BE2C (cell line): ENCODE data around the gene ATRN.

Experiments used
- DNase-seq: peaks from one replicate; pipeline ENCODE4 v3.0.0-alpha.2; 2020
- H3K27me3 ChIP-seq: fragments of 250-450 bp; sonication (Bioruptor Pico); 2 replicates; pipeline ENCODE4 v1.5.1; 2020; ENCODE audit warnings: mild to moderate bottlenecking
- H3K36me3 ChIP-seq: fragments of 250-450 bp; sonication (Bioruptor Pico); 2 replicates; pipeline ENCODE4 v1.5.1; 2020; ENCODE audit warnings: mild to moderate bottlenecking
- H3K4me1 ChIP-seq: fragments of 250-450 bp; sonication (Bioruptor Pico); 2 replicates; pipeline ENCODE4 v1.5.1; 2020
- H3K4me3 ChIP-seq: 2 replicates; pipeline ENCODE4 v1.5.1; 2011; ENCODE audit warnings: low read depth, low read length
- H3K9me3 ChIP-seq: fragments of 250-450 bp; sonication (Bioruptor Pico); 2 replicates; pipeline ENCODE4 v1.5.1; 2020
- TF ChIP-seq, protein P1 (sequence below): IDR thresholded peaks from 2 replicates; pipeline ENCODE4 v1.5.1; 2012; ENCODE audit warnings: mild to moderate bottlenecking, low read depth, low read length

Gene ATRN

DNA sequence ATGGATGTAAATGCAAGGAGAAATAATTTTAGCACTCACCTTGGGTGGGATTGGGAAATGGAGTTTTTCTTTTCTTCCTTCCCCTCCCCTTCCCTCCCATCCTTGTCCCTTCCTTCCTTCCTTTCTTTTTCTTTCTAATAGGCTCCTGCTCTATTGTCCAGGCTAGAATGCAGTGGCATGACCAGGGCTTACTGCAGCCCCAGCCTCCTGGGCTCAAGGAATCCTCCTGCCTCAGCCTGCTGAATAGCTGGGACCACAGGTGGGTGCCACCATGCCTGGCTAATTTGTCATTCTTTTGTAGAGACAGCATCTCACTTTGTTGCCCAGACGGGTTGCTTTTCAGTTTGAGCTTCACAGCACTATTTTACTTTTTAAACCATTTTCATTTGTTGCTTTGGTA, 21.5 kb upstream of the ATRN start:
- H3K27me3 ChIP-seq = no peaks in the 10 kb centered on the region
- no peaks in the 10 kb centered on the region for H3K36me3 ChIP-seq
- H3K4me1 ChIP-seq = no peaks in the 10 kb centered on the region
- no peak overlapping the region for H3K4me3 ChIP-seq
- H3K9me3 ChIP-seq = no peaks in the 10 kb centered on the region
- TF ChIP-seq, protein P1, sequence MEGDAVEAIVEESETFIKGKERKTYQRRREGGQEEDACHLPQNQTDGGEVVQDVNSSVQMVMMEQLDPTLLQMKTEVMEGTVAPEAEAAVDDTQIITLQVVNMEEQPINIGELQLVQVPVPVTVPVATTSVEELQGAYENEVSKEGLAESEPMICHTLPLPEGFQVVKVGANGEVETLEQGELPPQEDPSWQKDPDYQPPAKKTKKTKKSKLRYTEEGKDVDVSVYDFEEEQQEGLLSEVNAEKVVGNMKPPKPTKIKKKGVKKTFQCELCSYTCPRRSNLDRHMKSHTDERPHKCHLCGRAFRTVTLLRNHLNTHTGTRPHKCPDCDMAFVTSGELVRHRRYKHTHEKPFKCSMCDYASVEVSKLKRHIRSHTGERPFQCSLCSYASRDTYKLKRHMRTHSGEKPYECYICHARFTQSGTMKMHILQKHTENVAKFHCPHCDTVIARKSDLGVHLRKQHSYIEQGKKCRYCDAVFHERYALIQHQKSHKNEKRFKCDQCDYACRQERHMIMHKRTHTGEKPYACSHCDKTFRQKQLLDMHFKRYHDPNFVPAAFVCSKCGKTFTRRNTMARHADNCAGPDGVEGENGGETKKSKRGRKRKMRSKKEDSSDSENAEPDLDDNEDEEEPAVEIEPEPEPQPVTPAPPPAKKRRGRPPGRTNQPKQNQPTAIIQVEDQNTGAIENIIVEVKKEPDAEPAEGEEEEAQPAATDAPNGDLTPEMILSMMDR = no peak
- DNase-seq = no peak

DNA sequence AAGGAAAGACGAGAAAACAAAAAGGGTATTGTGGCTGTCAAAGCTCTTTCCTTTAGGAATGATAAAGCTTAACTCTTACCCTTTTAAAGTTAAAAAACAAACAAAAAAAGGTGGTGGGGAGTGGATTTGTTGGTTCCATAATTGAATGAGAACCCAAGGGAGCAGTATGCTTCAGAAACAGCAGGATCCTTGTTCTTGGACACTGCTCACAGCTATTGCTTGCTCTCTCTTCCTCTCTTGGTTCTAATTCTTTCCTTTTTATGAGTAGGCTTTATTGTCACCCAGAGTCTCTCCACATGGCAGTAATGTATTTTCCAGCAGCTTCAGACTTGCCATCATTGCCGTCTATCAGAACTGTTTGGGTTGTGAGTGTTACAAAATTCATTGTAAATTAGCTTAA, 18.7 kb upstream of the ATRN start:
- no peak overlapping the region for H3K4me3 ChIP-seq
- H3K36me3 ChIP-seq = no peaks in the 10 kb centered on the region
- no peaks in the 10 kb centered on the region for H3K27me3 ChIP-seq
- no peaks in the 10 kb centered on the region for H3K4me1 ChIP-seq
- no peak for DNase-seq
- TF ChIP-seq, protein P1 = no peak
- H3K9me3 ChIP-seq = no peaks in the 10 kb centered on the region

DNA sequence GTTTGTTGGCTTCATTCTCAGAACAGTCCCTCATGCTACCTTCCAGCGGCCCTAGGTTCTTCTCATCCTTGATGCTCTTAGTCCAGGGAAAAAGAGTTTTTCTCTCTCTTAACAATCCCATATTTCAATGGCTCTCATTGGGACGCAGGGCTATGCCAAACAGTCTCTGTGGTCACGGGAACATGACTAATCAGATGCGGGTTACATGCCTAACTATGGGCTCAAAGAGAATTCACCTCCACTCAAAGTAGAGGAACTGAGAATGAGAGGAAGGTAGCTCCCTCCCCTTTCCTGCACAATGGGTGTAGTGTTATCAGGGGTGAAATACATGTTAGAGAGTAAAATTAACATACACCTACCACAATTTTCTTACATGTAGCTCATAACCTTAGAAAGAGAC, 18.1 kb upstream of the ATRN start:
- no peaks in the 10 kb centered on the region for H3K4me1 ChIP-seq
- TF ChIP-seq, protein P1 = no peak
- DNase-seq = no peak
- H3K4me3 ChIP-seq = no peak overlapping the region
- no peaks in the 10 kb centered on the region for H3K27me3 ChIP-seq
- H3K9me3 ChIP-seq = no peaks in the 10 kb centered on the region
- no peaks in the 10 kb centered on the region for H3K36me3 ChIP-seq

DNA sequence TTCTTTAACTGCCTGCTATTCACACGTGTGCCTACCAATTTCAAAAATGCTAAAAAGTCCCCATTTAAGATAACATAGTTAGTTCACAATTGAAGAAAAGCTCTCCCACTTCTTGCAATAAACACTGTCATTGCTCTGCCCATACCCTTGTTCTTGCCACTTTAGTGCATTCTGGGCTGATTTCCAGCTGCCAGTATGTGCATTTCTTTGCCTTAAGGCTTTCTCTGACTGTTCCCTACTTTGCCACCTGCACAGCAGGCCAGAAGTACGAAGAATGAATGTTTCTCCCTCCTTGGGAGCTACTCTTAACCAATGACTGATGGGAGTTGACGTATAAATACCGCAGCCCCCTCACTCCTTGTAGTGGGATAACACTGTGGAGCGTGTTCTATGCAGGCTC, 16.0 kb upstream of the ATRN start:
- H3K27me3 ChIP-seq = no peaks in the 10 kb centered on the region
- no peaks in the 10 kb centered on the region for H3K4me1 ChIP-seq
- H3K9me3 ChIP-seq = no peaks in the 10 kb centered on the region
- H3K4me3 ChIP-seq = no peak overlapping the region
- TF ChIP-seq, protein P1 = no peak
- H3K36me3 ChIP-seq = no peaks in the 10 kb centered on the region
- DNase-seq = no peak

DNA sequence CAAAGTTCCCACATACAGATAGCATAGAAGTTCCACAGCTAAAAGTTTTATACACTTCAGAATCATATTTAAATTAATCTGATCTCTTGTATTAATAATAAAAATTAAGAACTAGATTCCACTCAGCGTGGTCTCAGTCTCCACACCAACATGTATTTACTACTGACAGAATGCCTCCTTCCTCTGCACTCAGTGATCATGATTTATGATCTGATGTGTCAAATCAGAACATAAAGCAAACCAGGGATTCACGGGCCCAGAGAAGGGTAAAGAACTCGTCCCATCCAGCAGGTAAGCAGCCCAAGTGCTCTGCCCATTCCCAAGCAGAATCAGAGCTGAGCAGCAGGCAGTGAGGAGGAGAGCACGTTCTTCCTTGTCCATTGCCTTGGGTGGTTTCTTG, 14.2 kb upstream of the ATRN start:
- H3K4me1 ChIP-seq = no peaks in the 10 kb centered on the region
- no peaks in the 10 kb centered on the region for H3K36me3 ChIP-seq
- TF ChIP-seq, protein P1 = no peak
- H3K9me3 ChIP-seq = no peaks in the 10 kb centered on the region
- H3K4me3 ChIP-seq = no peak overlapping the region
- no peaks in the 10 kb centered on the region for H3K27me3 ChIP-seq
- no peak for DNase-seq

DNA sequence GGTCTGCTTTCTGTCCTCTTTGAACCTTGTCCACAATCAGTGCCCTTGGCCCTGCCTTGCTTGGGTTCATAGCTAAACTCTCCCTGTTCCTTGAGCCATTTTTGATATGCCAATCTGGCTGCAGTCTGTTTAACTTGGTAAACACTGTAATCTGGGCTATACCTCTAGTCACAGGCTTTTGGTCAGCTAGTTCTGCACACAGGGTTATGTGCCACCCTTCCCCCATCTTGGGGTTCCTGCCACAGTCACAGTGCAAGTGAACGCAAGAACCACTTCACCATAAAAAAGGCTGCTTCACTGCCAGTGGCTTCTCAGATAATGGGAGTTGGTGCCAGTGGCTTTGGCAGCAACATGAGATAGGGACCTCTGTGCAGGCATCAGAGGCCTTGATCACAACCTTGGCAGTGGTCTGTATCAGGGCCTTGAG, 10.9 kb upstream of the ATRN start:
- H3K4me1 ChIP-seq = no peaks in the 10 kb centered on the region
- TF ChIP-seq, protein P1 = no peak
- H3K36me3 ChIP-seq = no peaks in the 10 kb centered on the region
- DNase-seq = no peak
- no peaks in the 10 kb centered on the region for H3K9me3 ChIP-seq
- no peaks in the 10 kb centered on the region for H3K27me3 ChIP-seq
- no peak overlapping the region for H3K4me3 ChIP-seq
